ENCODE results near the gene IGSF9. TPM values are rescaled to one million over a fixed set of nuclear protein-coding genes. Genes with fewer than 3 reads are reported as not detected.

Gene IGSF9
- total RNA-seq: not detected in 2 replicates

GRCh38 chr1:159945483-159946241 is at the start of gene IGSF9:
Gene IGSF9, minus strand, starts transcription at chr1:159945613. Its CDS starts 2,159 bp downstream, at chr1:159943454.

GRCh38 chr1:159953536-159954515 is 8.4 kb upstream of the IGSF9 start, which contains the start of gene SLAMF9:
Gene SLAMF9, minus strand, starts transcription at chr1:159954237. Its CDS starts 100 bp downstream, at chr1:159954137.

GRCh38 chr1:159924791-159925718 is 20.4 kb downstream of the IGSF9 start, which contains the start of gene TAGLN2:
Gene TAGLN2, minus strand, starts transcription at chr1:159925507. Its CDS starts 4,998 bp downstream, at chr1:159920509.

GRCh38 chr1:159900086-159900680 is 45.2 kb downstream of the IGSF9 start, which contains the start of gene CFAP45:
Gene CFAP45, minus strand, starts transcription at chr1:159900165. Its CDS starts 67 bp downstream, at chr1:159900098.

Other genes with a start within 250 kb of the IGSF9 start
- gene CRP, start 231.0 kb downstream of the IGSF9 start, total RNA-seq: not detected in 2 replicates
- gene DUSP23, start 164.7 kb downstream of the IGSF9 start, total RNA-seq: 18.2 and 49.2 TPM in 2 replicates
- gene FCRL6, start 143.3 kb downstream of the IGSF9 start, total RNA-seq: not detected in 2 replicates
- not detected in 2 replicates for gene SLAMF8, start 118.7 kb downstream of the IGSF9 start, total RNA-seq
- not detected in 2 replicates for gene VSIG8, start 83.0 kb downstream of the IGSF9 start, total RNA-seq
- 0.13 and 0.16 TPM in 2 replicates for gene CFAP45, start 45.4 kb downstream of the IGSF9 start, total RNA-seq
- 305 and 327 TPM in 2 replicates for gene TAGLN2, start 20.1 kb downstream of the IGSF9 start, total RNA-seq
- gene SLAMF9, start 8.6 kb upstream of the IGSF9 start, total RNA-seq: not detected in 2 replicates
- 1.6 and 4.0 TPM in 2 replicates for gene PIGM, start 86.4 kb upstream of the IGSF9 start, total RNA-seq
- not detected in 2 replicates for gene KCNJ10, start 124.5 kb upstream of the IGSF9 start, total RNA-seq
- gene KCNJ9, start 135.9 kb upstream of the IGSF9 start, total RNA-seq: not detected in 2 replicates
- gene IGSF8, start 153.0 kb upstream of the IGSF9 start, total RNA-seq: 7.4 and 15.1 TPM in 2 replicates
- not detected in 2 replicates for gene ATP1A2, start 170.1 kb upstream of the IGSF9 start, total RNA-seq
- gene ATP1A4, start 206.0 kb upstream of the IGSF9 start, total RNA-seq: not detected in 2 replicates
- gene CASQ1, start 245.0 kb upstream of the IGSF9 start, total RNA-seq: not detected in 2 replicates